GM18511 (cell line): ENCODE measurements around the gene TBC1D5.
"Not testable (repeated sequence)": the region's sequence is repeated elsewhere in the genome, so short reads cannot be mapped to it uniquely, and the experiment has no call there.

Source experiments
- ATAC-seq: cut with Tn5 transposase; IDR thresholded peaks from one replicate; pipeline ENCODE4 v1.9.1; 2021; ENCODE audit warnings: mild to moderate bottlenecking, moderate library complexity; ENCODE audit not compliant: unreplicated experiment

TBC1D5 gene

DNA sequence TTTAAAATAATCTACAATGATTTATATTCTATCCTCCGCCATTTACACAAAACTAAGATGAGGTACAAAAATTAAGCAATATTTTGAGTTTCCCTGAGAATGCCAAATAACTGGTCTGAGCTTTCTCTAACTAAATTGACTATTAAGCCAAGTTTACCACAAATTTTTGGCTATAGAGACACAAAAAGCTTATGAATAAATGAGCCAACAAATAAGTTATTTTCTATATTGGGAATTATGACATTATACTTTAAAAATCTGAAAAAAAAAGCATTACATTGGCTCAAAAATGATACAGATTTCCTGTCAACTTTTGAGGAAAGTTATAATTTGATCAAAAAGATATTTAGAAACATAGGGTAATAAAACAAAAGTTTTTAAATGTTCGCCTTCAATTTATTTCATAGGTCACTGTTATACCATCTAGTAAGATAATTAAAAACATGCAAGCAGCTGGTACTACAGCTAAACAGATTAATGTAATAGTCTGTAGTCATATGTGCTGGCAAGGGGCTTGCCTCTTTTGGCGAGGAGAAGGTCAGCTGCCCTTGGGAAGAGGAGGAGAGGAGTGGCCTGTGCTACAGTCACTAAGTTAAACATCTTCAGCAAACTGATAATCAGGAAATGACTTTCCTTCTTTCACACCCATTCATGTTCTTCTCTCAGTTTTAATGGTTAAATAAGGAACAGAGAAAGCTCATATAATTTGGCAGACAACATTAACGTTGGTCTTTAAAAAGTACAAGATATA is 318.5 kb downstream of the TBC1D5 start:
- no peak for ATAC-seq

DNA sequence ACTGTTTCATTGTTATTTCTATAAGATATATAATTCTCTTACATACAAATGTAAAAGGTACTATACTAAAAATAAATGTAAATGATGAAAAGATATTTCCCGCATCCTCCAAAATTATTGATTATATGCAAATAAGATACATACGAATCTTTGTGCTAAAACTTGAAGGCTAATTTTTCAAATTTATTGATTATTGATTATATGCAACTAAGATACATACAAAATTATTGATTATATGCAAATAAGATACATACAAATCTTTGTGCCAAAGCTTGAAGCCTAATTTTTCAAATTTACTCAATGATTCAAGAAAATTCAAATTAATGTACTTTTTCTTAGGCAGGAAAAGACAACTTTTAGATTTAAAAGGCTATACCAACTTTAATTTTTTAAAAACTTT is 319.8 kb downstream of the TBC1D5 start:
- ATAC-seq: no peak

DNA sequence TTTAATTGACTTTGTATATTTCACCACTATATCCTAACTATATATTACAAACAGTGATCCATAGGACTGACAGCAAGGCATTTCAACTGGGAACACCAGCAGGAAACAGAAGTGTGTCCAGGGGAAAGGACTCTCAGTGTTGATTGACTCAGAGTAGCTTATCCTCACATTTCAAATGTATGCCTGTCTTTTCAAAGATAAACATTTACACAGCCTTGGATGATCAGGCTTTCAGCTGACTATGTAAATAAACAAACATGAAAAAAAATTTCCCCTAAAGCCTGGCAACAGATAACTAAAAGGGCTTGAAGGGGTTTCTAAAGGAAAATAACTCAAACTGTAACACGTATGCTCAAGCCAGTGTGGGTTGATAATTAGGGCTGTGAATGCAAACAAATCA is 321.8 kb downstream of the TBC1D5 start:
- no peak for ATAC-seq

DNA sequence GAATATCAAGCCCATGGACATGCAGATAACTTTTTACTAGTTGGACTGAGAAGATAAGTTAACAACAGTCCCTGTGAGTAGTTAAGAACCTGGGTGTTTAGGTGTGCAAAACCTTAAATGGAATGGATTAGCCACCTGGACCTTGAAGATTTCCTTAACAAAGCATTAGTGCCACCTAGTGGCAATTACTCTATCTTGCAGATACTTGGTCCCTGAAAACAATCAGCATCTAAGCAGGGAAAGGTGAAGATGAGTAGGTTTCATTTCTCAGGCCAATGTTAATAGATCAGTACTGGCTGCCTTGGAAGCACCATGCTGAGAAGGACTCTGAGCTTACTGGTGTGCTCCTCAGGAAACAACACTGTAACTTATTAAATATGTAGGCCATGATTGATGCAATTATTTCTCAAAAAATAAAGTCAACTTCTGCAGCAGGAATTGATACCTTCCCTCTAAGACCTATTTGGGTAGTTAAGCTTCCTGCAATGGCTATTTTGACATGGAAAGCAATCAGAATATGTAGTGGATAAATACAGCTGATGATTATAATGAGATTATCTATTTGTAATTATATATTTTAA is 329.4 kb downstream of the TBC1D5 start:
- peak; percentile 89 for ATAC-seq

DNA sequence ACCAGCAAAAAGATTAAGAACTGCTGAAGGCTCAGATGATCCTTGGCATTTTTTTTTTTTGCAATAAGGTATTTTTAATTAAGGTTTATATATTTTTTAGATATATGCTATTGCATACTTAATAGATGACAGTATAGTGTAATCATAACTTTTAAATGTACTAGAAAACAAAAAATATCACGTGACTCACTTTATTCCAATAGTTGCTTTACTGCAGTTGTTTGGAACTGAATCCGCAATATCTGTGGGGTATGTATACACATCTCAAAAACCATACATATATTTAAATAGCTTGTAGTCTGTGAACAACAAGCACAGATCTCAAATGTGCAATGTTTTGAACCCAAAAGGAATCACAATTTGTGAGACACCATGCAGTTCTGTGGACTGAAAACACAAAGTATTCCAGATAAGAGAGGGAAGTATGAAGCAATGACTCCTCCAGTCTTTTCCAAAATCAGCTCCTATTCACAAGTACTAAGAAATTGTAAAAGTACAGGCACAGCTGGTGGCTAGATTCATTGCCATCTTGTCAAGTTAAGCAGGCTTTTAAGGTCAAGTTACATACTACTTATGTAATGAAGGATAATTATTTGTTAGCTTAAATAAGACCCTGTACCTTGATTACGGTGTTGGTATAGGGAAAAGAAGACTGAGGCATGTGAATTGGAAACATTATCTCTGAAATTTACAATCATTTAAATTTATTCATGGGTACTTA is 331.1 kb downstream of the TBC1D5 start:
- no peak for ATAC-seq

DNA sequence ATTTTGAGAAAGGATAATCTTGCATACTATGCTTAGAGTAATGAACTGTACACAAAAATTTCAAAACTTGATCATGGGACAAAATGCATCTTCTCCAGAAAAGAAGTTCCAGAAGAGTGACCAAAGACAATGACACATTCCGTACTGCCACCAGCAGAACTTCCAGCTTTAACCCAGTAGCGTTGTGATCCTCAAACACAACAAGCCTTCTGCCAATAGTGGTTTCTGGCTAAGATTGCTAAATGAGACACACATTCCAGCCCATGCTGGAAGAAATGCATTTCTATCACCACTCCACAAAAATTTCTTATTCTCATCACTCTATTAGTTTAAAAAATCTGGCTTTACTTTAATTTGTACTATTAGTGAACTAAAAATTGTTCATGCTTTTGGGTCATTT is 334.9 kb downstream of the TBC1D5 start:
- ATAC-seq: no peak

DNA sequence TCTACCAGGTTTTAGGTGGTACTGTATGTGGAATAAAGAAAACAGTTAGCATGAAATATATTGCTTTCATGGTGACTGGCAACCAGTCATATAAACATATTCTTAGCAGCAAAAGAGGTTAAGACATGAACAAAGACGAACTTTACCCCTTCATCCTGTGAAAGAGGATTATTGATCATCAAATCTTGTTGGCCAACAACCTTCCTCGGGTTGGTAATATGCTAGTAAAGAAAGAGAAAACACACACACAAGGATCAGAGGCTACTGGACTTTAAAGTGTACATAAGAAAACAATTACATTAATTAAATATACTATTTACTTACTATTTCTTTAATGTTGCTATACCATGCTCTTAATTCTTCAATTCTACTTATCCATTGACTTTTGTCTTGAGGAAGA is 337.9 kb downstream of the TBC1D5 start:
- no peak for ATAC-seq

DNA sequence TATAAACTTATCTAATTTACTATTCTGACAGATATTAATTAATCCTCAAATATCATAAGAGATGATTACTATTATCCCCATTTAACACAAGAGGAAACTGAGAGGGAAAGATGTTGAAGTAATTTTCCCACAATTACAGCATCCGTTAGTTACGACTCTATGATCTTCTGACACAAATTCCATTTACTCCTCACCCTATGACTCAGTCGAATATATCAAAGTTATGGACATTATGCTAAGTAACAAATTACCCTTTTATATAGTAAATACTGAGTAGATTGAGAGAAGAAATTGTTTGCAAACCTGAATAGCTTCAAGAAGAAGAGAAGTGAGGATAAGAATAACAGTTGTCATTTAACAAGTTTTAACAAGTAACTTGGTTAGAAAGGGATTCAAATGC is 340.0 kb downstream of the TBC1D5 start:
- ATAC-seq: no peak

DNA sequence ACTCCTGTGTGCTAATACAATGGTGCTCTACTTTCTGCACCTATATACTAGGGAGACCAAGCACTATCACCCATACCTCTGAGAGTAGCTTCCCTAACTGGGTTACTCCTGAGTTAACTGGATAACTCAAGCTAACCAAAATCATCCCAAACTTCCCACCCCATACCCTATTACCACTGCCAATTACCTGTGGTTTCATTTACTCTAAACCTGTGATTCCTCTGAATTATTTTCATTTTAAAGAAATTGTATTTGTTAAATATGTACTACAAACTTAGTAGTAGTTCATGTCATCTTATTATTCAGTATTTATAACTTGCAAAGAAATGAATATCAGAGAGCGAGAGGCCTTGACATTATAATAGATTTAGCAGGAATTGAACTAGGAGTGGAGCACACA is 340.5 kb downstream of the TBC1D5 start:
- no peak for ATAC-seq

DNA sequence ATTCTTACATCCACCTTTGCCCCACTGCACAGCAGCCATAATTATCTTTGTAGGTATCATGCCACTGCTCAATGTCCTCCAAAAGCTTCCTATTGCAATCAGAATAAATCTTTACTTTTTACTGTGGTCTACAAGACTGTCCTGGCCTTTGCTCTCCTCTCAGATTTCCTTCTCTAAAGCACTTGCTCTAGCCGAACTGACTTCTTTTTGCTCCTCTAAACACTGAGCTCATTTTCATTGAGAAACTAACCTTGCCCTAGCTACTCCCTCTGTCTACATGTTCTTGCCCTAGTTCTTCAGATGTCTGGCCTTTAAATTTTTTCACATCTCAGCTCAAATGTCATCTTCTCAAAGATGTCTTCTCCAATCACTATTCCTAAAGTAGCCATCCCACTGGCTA is 342.8 kb downstream of the TBC1D5 start:
- ATAC-seq: peak; percentile 46

DNA sequence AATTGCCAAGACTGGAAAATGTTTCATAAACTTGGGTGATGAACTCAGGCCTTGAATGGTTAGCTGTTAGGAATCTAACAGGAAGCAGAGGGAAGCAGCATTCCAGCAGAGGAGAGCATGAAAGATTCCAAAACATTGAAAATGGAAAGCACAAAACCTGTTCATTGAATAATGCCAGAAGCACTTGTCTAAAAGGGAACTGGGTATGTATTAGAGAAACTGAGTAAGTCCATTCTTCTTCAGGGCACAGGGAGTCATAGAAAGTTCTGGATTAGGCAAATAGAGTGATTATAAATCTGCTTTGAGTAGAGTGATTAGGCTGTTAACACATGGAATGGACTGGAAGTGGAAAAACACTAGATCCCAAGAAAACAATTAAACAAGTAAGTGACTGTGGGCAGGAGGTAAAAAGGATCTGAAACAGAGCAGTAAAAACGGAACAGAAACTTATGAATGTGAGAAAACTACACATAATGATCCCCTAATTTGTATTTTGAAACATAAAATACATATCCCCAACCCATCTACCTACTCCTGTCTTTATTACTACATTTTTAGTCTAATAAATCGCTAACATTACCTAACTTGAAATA is 343.4 kb downstream of the TBC1D5 start:
- peak; percentile 96 for ATAC-seq

DNA sequence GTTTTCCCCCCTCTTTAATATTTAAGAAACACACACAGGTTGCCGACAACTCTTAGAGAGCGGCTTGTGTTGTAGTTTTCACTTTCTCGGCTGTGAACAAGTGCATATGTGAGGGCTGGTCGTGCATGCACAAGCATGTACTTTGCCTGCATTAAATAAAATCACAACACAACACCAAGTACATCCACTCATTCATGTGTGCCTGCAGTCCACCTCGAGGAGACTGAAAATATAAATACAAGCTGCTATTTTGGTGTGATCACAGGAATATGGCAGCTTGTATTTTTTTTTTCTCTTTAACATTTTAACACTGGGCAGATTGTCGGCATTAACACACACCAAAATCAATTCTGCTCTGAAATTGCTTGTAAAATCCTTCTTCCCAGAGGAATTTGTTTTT is 346.4 kb downstream of the TBC1D5 start:
- ATAC-seq: no peak

DNA sequence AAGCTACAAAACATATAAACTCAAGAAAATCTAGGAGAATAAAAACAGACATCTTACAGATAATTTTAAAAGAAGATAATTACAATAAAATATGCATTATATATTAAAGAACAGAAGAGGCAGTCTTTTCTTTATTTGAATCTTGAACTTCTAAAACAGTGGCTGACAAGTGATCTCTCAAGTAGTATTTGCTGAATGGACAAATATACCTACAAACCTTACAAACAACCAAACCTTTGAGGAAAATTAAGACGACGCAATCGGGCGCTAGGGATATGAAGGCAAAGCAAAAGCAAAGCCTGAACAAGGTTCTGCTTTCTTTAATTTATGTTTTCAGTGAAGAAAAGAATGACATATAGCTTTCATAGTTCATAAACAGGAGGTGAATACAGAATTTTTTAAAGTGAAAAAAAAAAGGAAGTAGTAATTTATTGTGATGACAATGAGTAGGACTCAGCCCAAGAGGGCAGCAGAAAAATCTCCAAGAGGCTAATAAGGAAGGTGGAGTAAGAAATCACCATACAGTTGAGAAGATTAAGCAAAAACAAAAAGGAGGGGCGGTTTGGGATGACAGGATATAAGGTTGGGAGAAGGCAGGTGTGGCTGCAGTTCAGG is 347.8 kb downstream of the TBC1D5 start:
- no peak for ATAC-seq

DNA sequence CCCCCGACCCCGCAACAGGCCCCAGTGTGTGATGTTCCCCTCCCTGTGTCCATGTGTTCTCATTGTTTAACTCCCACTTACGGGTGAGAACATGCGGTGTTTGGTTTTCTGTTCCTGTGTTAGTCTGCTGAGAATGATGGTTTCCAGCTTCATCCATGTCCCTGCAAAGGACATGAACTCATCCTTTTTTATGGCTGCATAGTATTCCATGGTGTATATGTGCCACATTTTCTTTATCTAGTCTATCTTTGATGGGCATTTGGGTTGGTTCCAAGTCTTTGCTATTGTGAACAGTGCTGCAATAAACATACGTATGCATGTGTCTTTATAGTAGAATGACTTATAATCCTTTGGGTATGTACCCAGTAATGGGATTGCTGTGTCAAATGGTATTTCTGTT is 349.9 kb downstream of the TBC1D5 start:
- not testable (repeated sequence) for ATAC-seq

DNA sequence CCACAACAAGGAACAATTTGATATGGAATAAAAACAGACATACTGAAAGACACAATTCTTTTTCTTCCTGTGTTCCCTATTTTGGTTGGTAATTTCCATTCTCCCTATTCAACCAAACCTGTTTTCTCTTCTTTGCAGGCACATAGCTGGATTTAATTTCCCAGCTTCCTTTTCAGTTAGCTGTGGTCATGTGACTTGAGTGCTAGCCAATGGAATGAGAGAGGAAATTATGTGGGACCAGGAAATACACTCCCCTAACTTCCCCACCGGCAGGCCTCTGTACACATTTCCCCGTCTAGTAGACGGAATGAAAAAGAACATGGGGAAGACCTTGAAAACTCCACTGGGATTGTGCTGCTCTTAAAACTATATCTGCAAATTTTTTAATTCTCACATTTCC is 351.6 kb downstream of the TBC1D5 start:
- ATAC-seq: no peak

DNA sequence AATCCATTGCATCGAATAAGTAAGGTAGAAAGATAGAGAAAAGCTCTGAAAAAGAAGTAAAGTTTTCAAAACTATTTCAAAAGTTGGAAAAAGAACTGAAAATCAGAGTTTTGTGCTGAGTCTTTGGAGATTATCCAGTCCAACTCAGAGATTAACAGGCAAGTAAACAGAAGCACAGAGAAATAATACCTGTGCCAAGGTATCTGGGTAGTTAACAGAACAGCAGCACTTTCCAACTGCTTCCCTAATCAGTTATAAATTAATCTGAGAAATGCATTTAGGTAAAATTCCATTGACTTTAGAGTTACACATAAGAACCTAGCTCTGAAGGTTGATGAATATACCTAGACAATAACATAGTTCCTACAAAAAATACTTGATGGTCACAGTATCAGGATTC is 355.3 kb downstream of the TBC1D5 start:
- no peak for ATAC-seq

DNA sequence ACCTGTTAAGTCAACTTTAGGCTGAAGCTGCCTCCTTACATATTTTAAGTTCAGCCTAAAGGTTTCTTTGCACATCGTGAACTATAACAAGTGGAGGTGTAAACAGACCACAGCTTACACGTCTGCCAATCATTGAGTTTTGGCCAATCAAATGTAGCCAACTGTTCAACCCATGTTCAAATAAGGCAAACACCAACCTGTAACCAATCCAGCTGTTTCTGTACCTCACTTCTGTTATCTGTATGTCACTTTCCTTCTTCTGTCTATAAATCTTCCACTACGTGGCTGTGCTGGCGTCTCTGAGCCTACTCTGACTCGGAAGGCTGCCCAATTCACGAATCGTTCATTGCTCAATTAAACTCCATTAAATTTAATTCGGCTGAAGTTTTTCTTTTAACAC is 356.0 kb downstream of the TBC1D5 start:
- ATAC-seq: no peak

DNA sequence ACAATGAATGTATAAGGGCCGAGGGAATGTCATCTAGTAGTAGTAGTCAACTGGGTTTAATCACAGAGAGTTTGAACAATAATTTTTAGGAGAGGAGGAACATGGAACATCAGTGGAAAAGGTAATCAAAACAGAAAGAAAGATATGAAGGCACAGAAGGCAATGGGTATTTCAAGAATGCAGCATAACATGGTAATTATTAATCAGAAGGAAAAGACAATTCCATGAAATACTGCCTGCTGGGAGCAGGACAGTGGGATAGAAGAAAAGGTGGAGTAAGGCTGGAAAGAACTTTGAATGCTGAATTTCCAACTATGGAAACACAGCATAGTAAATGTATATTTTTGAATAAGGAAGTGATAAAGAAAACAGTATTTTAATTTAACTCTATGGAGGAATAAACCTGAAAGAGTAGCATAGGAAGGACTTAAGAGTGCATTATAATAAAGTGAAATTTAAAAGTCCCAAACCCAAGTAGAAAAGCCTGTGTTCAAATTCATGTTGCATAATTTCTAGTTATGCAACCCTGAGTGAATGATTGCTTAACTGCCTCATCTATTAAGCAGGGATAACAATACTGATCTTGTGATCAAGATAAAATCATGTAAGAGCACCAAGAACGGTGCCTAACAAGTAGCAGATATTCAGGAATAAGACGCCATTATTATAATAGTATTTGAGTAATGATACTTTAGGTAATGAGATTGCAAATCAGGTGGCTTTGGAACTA is 357.7 kb downstream of the TBC1D5 start:
- ATAC-seq: no peak

DNA sequence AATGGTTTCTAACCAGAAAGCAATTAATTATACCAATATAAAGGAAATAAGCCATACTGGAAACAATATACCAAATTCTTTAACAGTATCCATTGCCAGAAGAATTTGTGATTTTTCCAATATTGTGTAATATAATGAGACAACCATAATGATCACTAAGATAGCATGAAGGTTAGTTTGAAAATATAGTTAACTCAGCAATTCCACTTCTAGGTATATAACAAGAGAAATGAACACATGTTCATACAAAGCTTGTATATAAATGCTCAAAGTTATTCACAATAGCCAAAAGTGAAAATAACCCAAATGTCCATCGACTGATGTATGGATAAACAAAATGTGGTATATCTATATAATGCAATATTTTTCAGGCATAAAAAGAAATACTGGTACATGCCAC is 369.1 kb downstream of the TBC1D5 start:
- ATAC-seq: no peak

DNA sequence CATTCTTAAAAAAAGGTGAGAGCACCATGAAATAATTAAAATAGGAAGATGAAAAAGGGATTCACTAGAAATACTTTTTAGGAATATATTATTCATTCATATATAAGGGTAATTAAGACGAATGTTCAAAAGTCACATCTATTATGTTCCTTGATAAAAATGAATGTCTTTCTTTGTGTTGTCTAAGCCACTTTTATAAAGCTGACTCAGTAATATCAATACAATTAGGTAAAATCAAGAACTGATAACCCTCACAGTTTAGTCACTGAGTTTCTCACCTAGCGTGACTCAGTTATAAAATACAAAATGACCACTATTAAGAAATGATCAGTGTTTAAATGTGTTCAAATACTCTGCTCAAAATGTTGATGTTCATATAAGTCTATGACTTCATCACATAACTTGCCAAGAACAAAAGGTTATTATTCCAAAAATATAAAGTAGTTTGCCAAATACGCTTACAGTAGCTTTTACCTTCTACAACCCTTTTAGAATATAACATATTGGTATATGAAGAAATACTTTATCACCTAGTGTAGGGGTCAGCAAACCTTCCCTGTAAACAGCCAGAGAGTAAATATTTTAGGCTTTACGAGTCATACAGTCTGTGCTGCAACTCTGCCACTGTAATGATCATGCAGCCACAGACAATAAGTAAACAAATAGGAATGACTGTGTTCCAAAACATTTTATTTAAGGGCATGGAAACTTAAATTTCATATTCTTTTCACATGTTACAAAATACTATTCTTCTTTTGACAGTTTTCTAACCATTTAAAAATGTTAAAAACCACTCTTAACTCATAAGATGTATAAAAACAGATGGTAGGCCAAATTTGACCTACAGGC is 369.8 kb downstream of the TBC1D5 start:
- no peak for ATAC-seq
